Testis (tissue), 3 donors: ENCODE results near the gene RHEB. TPM values are rescaled to one million over a fixed set of nuclear protein-coding genes. Genes with fewer than 3 reads are reported as not detected.

Experiments
- DNase-seq: peaks from one replicate; pipeline ENCODE4 v3.0.0-alpha.2; 2019
- H3K27ac ChIP-seq, 2 donors: fragments of 200-600 bp; sonication (generic); one replicate each; pipeline ENCODE4 v1.5.1; 2019
- H3K27me3 ChIP-seq: fragments of 200-600 bp; sonication (generic); one replicate; pipeline ENCODE4 v1.5.1; 2019
- H3K36me3 ChIP-seq: fragments of 200-600 bp; sonication (generic); one replicate; pipeline ENCODE4 v1.5.1; 2017; ENCODE audit warnings: low read depth; ENCODE audit errors: missing control alignments
- H3K4me1 ChIP-seq: fragments of 200-600 bp; sonication (generic); one replicate; pipeline ENCODE4 v1.5.1; 2019
- H3K4me3 ChIP-seq, 2 donors: fragments of 200-600 bp; sonication (generic); one replicate each; pipeline ENCODE4 v1.5.1; 2017 to 2019
- H3K9me3 ChIP-seq: fragments of 200-600 bp; sonication (generic); one replicate; pipeline ENCODE4 v1.5.1; 2017
- CTCF ChIP-seq, 3 experiments: fragments of 450-650 bp in 2 of 3; fragments of 200-600 bp in 1 of 3; sonication (generic) in 1 of 3; IDR thresholded peaks; one replicate each; pipeline ENCODE4 v1.5.1; 2016 to 2019; ENCODE audit warnings: antibody characterized with exemption in 3 of 3, mild to moderate bottlenecking in 2 of 3, moderate library complexity in 1 of 3
- POLR2A ChIP-seq: fragments of 450-650 bp; IDR thresholded peaks from one replicate; pipeline ENCODE4 v1.6.1; 2017; ENCODE audit warnings: antibody characterized with exemption, mild to moderate bottlenecking, moderate library complexity
- WGBS, 2 donors: methylation state at CpG; one replicate each; pipeline ENCODE4 v1.1.5; 2018; 5-methylcytosine and 5-hydroxymethylcytosine counted together
- intact Hi-C: fragments of 100-400 bp; cut with DNase I; formaldehyde crosslinking; loops from one replicate; pipeline ENCODE4 v1.15.1; 2023; ENCODE audit warnings: low total_unique reads
- polyA plus RNA-seq: library from polyadenylated mRNA; stranded (reverse); fragments of 350-450 nt; fragmentation: Illumina TruSeq; extraction: RNeasy Lipid Tissue Mini Kit (QIAGEN cat#74804); gene quantifications from one replicate; pipeline ENCODE4 v1.2.3, GENCODE V29; 2014; ENCODE audit warnings: low read depth, low replicate concordance; ENCODE audit not compliant: insufficient read depth
- total RNA-seq, 2 donors: library from RNA; depleted of rRNA; stranded (reverse); fragments of >200 nt; gene quantifications; one replicate each; pipeline ENCODE4 v1.2.3, GENCODE V29; 2016

Gene RHEB
- total and polyA plus RNA-seq, 3 donors from 2014 or later = 59.4 to 88.1 (median 74.6) TPM

GRCh38 chr7:151551820-151552219 is 32.1 kb upstream of the RHEB start:
- DNase-seq = no peak
- Histone ChIP-seq H3K36me3 (no peaks in the 10 kb centered on the region), H3K4me1 (no peaks in the 10 kb centered on the region), H3K27ac (no peak overlapping the region), H3K27me3 (no peaks in the 10 kb centered on the region), H3K9me3 (no peaks in the 10 kb centered on the region), H3K4me3 (no peak overlapping the region)
- 88 to 89% methylated on average over 7 of the region's 7 CpGs for WGBS, 2 donors
- intact Hi-C loops = no loop called here
- TF ChIP-seq POLR2A (no peak), CTCF (IDR thresholded peaks at IDR 0.05) (no peak)

- no peaks in the 10 kb centered on the region for H3K4me1 ChIP-seq
Observed at GRCh38 chr7:151550656-151551286, 31.1 kb upstream of the RHEB start.

GRCh38 chr7:151549644-151550043 is 29.9 kb upstream of the RHEB start:
- 96 to 98% methylated on average over 6 of the region's 6 CpGs for WGBS, 2 donors
- Histone ChIP-seq H3K4me3 (no peak overlapping the region), H3K4me1 (no peaks in the 10 kb centered on the region), H3K27ac (no peak overlapping the region), H3K36me3 (no peaks in the 10 kb centered on the region), H3K27me3 (no peaks in the 10 kb centered on the region), H3K9me3 (no peaks in the 10 kb centered on the region)
- TF ChIP-seq POLR2A = no peak
- no peak for TF ChIP-seq CTCF (IDR thresholded peaks at IDR 0.05)
- no peak for DNase-seq
- intact Hi-C loops = no loop called here

More at GRCh38 chr7:151550656-151551286, 31.1 kb upstream of the RHEB start:
- peak; percentile 29 for DNase-seq
- H3K27ac ChIP-seq = no peak overlapping the region
- no peaks in the 10 kb centered on the region for H3K27me3 ChIP-seq
- H3K9me3 ChIP-seq = no peaks in the 10 kb centered on the region
- intact Hi-C loops = no loop called here
- WGBS, 2 donors = 33 to 38% methylated on average over 3 of the region's 3 CpGs
- no peak overlapping the region for H3K4me3 ChIP-seq
- H3K36me3 ChIP-seq = no peaks in the 10 kb centered on the region
- TF ChIP-seq POLR2A = no peak
- TF ChIP-seq CTCF (IDR thresholded peaks at IDR 0.05) = no peak

- Histone ChIP-seq H3K4me1 (no peaks in the 10 kb centered on the region), H3K9me3 (no peaks in the 10 kb centered on the region), H3K27ac (no peak overlapping the region), H3K4me3 (no peak overlapping the region), H3K36me3 (no peaks in the 10 kb centered on the region), H3K27me3 (no peaks in the 10 kb centered on the region)
- TF ChIP-seq CTCF (IDR thresholded peaks at IDR 0.05) = no peak
- no peak for DNase-seq
- intact Hi-C loops = no loop called here
- 93 to 97% methylated on average over 7 of the region's 7 CpGs for WGBS, 2 donors
Observed at GRCh38 chr7:151549083-151549482, 29.4 kb upstream of the RHEB start.

GRCh38 chr7:151544183-151544582 is 24.5 kb upstream of the RHEB start:
- Histone ChIP-seq H3K4me3 (no peak overlapping the region), H3K36me3 (no peaks in the 10 kb centered on the region), H3K4me1 (peaks cover 2% of the 10 kb centered on the region), H3K9me3 (no peaks in the 10 kb centered on the region), H3K27ac (no peak overlapping the region), H3K27me3 (no peaks in the 10 kb centered on the region)
- DNase-seq = no peak
- TF ChIP-seq POLR2A (no peak), CTCF (IDR thresholded peaks at IDR 0.05) (no peak)
- intact Hi-C loops = no loop called here
